AG09309 (cell line): ENCODE results near the gene PLXNC1.

Source experiments
- DNase-seq: peaks from one replicate; pipeline ENCODE4 v3.0.0-alpha.2; 2010; ENCODE audit warnings: low read depth
- H3K4me3 ChIP-seq: 2 replicates; pipeline ENCODE4 v1.5.1; 2011; ENCODE audit warnings: mild to moderate bottlenecking, low read depth, low read length, moderate library complexity; ENCODE audit not compliant: control insufficient read depth
- CTCF ChIP-seq: IDR thresholded peaks from 2 replicates; pipeline ENCODE4 v1.5.1; 2011; ENCODE audit warnings: mild to moderate bottlenecking, low read depth, low read length, inconsistent platforms; ENCODE audit not compliant: insufficient read depth, control insufficient read depth; ENCODE audit errors: missing control alignments

Gene PLXNC1

GRCh38 chr12:94103986-94104385 is 44.4 kb upstream of the PLXNC1 start:
- DNase-seq: no peak
- no peak for TF ChIP-seq CTCF

GRCh38 chr12:94107910-94108309 is 40.5 kb upstream of the PLXNC1 start:
- TF ChIP-seq CTCF: no peak

More at GRCh38 chr12:94103986-94104385, 44.4 kb upstream of the PLXNC1 start:
- no peak overlapping the region for H3K4me3 ChIP-seq

GRCh38 chr12:94109160-94109559 is 39.2 kb upstream of the PLXNC1 start:
- no peak for TF ChIP-seq CTCF
- no peak for DNase-seq
- H3K4me3 ChIP-seq: no peak overlapping the region

More at GRCh38 chr12:94107910-94108309, 40.5 kb upstream of the PLXNC1 start:
- no peak for DNase-seq
- H3K4me3 ChIP-seq: no peak overlapping the region

GRCh38 chr12:94110258-94110657 is 38.1 kb upstream of the PLXNC1 start:
- H3K4me3 ChIP-seq: no peak overlapping the region
- no peak for DNase-seq
- no peak for TF ChIP-seq CTCF

GRCh38 chr12:94111302-94111701 is 37.1 kb upstream of the PLXNC1 start:
- DNase-seq: no peak
- H3K4me3 ChIP-seq: no peak overlapping the region
- TF ChIP-seq CTCF: no peak

GRCh38 chr12:94112121-94112520 is 36.3 kb upstream of the PLXNC1 start:
- TF ChIP-seq CTCF: no peak
- no peak overlapping the region for H3K4me3 ChIP-seq
- no peak for DNase-seq

GRCh38 chr12:94114166-94114565 is 34.2 kb upstream of the PLXNC1 start:
- no peak for TF ChIP-seq CTCF
- no peak for DNase-seq
- H3K4me3 ChIP-seq: no peak overlapping the region
